ENCODE data around the gene WARS2. TPM values are rescaled to one million over a fixed set of nuclear protein-coding genes. Genes with fewer than 3 reads are reported as not detected.
"Not testable (repeated sequence)": the region's sequence is repeated elsewhere in the genome, so short reads cannot be mapped to it uniquely, and the experiment has no call there.

The WARS2 gene
- total RNA-seq, 4 donors from 2014 or later = 8.9 to 22.1 (median 12.8) TPM

- peaks cover 0 to 76% (median 3%) of the 10 kb centered on the region in 3 donors for H3K36me3 ChIP-seq
- no peak overlapping the region for H3K4me3 ChIP-seq
- no peaks in the 10 kb centered on the region for H3K27me3 ChIP-seq
- peak overlapping the region in 1 of 4 donors; percentile 11 for H3K27ac ChIP-seq
- H3K9me3 ChIP-seq = no peaks in the 10 kb centered on the region
- TF ChIP-seq CTCF (IDR thresholded peaks at IDR 0.05) = no peak
- TF ChIP-seq POLR2A (IDR thresholded peaks at IDR 0.05) = no peak
- intact Hi-C loops (cut with DNase I) = no loop called here
- 89 to 95% methylated on average over 2 of the region's 2 CpGs for WGBS, 2 donors
- no peak for DNase-seq
- H3K4me1 ChIP-seq = peaks cover 0 to 5% (median 0%) of the 10 kb centered on the region in 3 donors
Measured at GRCh38 chr1:119160409-119160808, 20.0 kb upstream of the WARS2 start.

GRCh38 chr1:119159966-119160365 lies 19.5 kb upstream of the WARS2 start:
- 88 to 94% methylated on average over 2 of the region's 2 CpGs for WGBS, 2 donors
- peaks cover 0 to 81% (median 3%) of the 10 kb centered on the region in 3 donors for H3K36me3 ChIP-seq

GRCh38 chr1:119159111-119159510 lies 18.7 kb upstream of the WARS2 start:
- TF ChIP-seq POLR2A (IDR thresholded peaks at IDR 0.05) = no peak
- no peak for TF ChIP-seq CTCF (IDR thresholded peaks at IDR 0.05)
- H3K27ac ChIP-seq = peak overlapping the region in 1 of 4 donors; percentile 42
- 94 to 100% methylated on average over 1 to 2 of the region's 2 CpGs for WGBS, 2 donors
- H3K4me3 ChIP-seq = no peak overlapping the region
- H3K9me3 ChIP-seq = no peaks in the 10 kb centered on the region
- intact Hi-C loops (cut with DNase I) = no loop called here
- peaks cover 0 to 75% (median 3%) of the 10 kb centered on the region in 3 donors for H3K36me3 ChIP-seq
- no peak for DNase-seq
- H3K4me1 ChIP-seq = peaks cover 0 to 5% (median 0%) of the 10 kb centered on the region in 3 donors
- H3K27me3 ChIP-seq = no peaks in the 10 kb centered on the region

More at GRCh38 chr1:119159966-119160365, 19.5 kb upstream of the WARS2 start:
- H3K27me3 ChIP-seq = no peaks in the 10 kb centered on the region
- no peak overlapping the region for H3K4me3 ChIP-seq
- H3K27ac ChIP-seq = peak overlapping the region in 1 of 4 donors; percentile 11
- DNase-seq = no peak
- H3K4me1 ChIP-seq = peaks cover 0 to 5% (median 0%) of the 10 kb centered on the region in 3 donors
- TF ChIP-seq POLR2A (IDR thresholded peaks at IDR 0.05) = no peak
- TF ChIP-seq CTCF (IDR thresholded peaks at IDR 0.05) = no peak
- intact Hi-C loops (cut with DNase I) = no loop called here
- no peaks in the 10 kb centered on the region for H3K9me3 ChIP-seq

- H3K9me3 ChIP-seq; H3K27me3 ChIP-seq; H3K27ac ChIP-seq; intact Hi-C loops (cut with DNase I); DNase-seq; H3K4me3 ChIP-seq; H3K4me1 ChIP-seq: not testable (repeated sequence)
- WGBS, 2 donors = 81% methylated on average over 6 of the region's 6 CpGs; no CpG with 5 or more reads in 1 of the 2 donors
- peaks cover 0 to 59% (median 0%) of the 10 kb centered on the region in 3 donors for H3K36me3 ChIP-seq
Measured at GRCh38 chr1:119156761-119157160, 16.3 kb upstream of the WARS2 start.

- H3K4me1 ChIP-seq; intact Hi-C loops (cut with DNase I); H3K9me3 ChIP-seq; H3K27me3 ChIP-seq; DNase-seq; H3K27ac ChIP-seq; H3K4me3 ChIP-seq: not testable (repeated sequence)
- 92 to 95% methylated on average over 4 of the region's 4 CpGs for WGBS, 2 donors
- peaks cover 0 to 52% (median 0%) of the 10 kb centered on the region in 3 donors for H3K36me3 ChIP-seq
Measured at GRCh38 chr1:119155069-119155468, 14.6 kb upstream of the WARS2 start.

GRCh38 chr1:119150150-119150549 lies 9.7 kb upstream of the WARS2 start:
- Histone ChIP-seq H3K4me1 (peaks cover 0 to 4% (median 0%) of the 10 kb centered on the region in 3 donors), H3K27me3 (no peaks in the 10 kb centered on the region), H3K36me3 (peaks cover 0 to 3% (median 0%) of the 10 kb centered on the region in 3 donors), H3K4me3 (no peak overlapping the region), H3K9me3 (no peaks in the 10 kb centered on the region), H3K27ac (no peak overlapping the region)
- WGBS, 2 donors = 85 to 100% methylated on average over 1 of the region's 1 CpG
- no peak for DNase-seq
- intact Hi-C loops (cut with DNase I) = no loop called here
- TF ChIP-seq POLR2A (IDR thresholded peaks at IDR 0.05) = no peak
- TF ChIP-seq CTCF (IDR thresholded peaks at IDR 0.05) = no peak

Measured in esophagus squamous epithelium (tissue), 5 donors.